GM23248 (cell line): ENCODE measurements around the gene FOSL2. TPM values are rescaled to one million over a fixed set of nuclear protein-coding genes. Genes with fewer than 3 reads are reported as not detected.

Source experiments
- DNase-seq: peaks from one replicate; pipeline ENCODE4 v3.0.0-alpha.2; 2015
- H2AFZ ChIP-seq: fragments of 200-600 bp; sonication (generic); 2 replicates; pipeline ENCODE4 v1.6.1; 2016; ENCODE audit warnings: antibody characterized with exemption
- H3F3A ChIP-seq: fragments of 200-600 bp; sonication (generic); 2 replicates; pipeline ENCODE4 v1.6.1; 2016; ENCODE audit warnings: mild to moderate bottlenecking, antibody characterized with exemption, mixed run types; ENCODE audit not compliant: insufficient read depth
- H3K27ac ChIP-seq: fragments of 200-600 bp; sonication (generic); 2 replicates; pipeline ENCODE4 v1.5.1; 2016; ENCODE audit warnings: mild to moderate bottlenecking
- H3K27me3 ChIP-seq: fragments of 200-600 bp; sonication (generic); replicated peaks from 2 replicates; pipeline ENCODE4 v1.6.1; 2016; ENCODE audit warnings: mild to moderate bottlenecking; ENCODE audit not compliant: insufficient read depth
- H3K36me3 ChIP-seq: fragments of 200-600 bp; sonication (generic); 2 replicates; pipeline ENCODE4 v1.6.1; 2016; ENCODE audit warnings: low read depth, mild to moderate bottlenecking
- H3K4me1 ChIP-seq: fragments of 200-600 bp; sonication (generic); 2 replicates; pipeline ENCODE4 v1.6.1; 2016; ENCODE audit warnings: mild to moderate bottlenecking; ENCODE audit not compliant: insufficient read depth
- H3K4me2 ChIP-seq: fragments of 200-600 bp; sonication (generic); one replicate; pipeline ENCODE4 v1.6.1; 2016; ENCODE audit warnings: mild to moderate bottlenecking; ENCODE audit not compliant: unreplicated experiment
- H3K4me3 ChIP-seq: fragments of 200-600 bp; sonication (generic); 2 replicates; pipeline ENCODE4 v1.5.1; 2016; ENCODE audit warnings: mild to moderate bottlenecking
- H3K79me2 ChIP-seq: fragments of 200-600 bp; sonication (generic); 2 replicates; pipeline ENCODE4 v1.6.1; 2016; ENCODE audit warnings: mild to moderate bottlenecking; ENCODE audit not compliant: insufficient read depth
- H3K9ac ChIP-seq: fragments of 200-600 bp; sonication (generic); 2 replicates; pipeline ENCODE4 v1.6.1; 2016; ENCODE audit warnings: mild to moderate bottlenecking
- H3K9me2 ChIP-seq: fragments of 200-600 bp; sonication (generic); 2 replicates; pipeline ENCODE4 v1.6.1; 2016; ENCODE audit warnings: mixed run types, mild to moderate bottlenecking, moderate library complexity; ENCODE audit not compliant: insufficient read depth
- H3K9me3 ChIP-seq: fragments of 200-600 bp; sonication (generic); one replicate; pipeline ENCODE4 v1.6.1; 2017; ENCODE audit warnings: low read depth
- H4K20me1 ChIP-seq: fragments of 200-600 bp; sonication (generic); 2 replicates; pipeline ENCODE4 v1.6.0; 2016; ENCODE audit not compliant: insufficient read depth
- EZH2 ChIP-seq: fragments of 200-600 bp; sonication (generic); IDR thresholded peaks from 2 replicates; pipeline ENCODE4 v1.6.1; 2018; ENCODE audit warnings: antibody characterized with exemption, mild to moderate bottlenecking; ENCODE audit not compliant: insufficient read depth, poor library complexity, severe bottlenecking
- EZH2phosphoT487 ChIP-seq: fragments of 200-600 bp; sonication (generic); IDR thresholded peaks from 2 replicates; pipeline ENCODE4 v1.6.1; 2018; ENCODE audit warnings: antibody characterized with exemption, moderate library complexity, mild to moderate bottlenecking, low read depth; ENCODE audit not compliant: insufficient read depth
- WGBS, 2 experiments: methylation state at CpG; one replicate each; pipeline ENCODE4 v1.1.6; 2015 to 2017; ENCODE audit warnings: low lambda C conversion rate in 2 of 2, low coverage in 1 of 2; ENCODE audit errors: missing lambda C conversion rate in 2 of 2; 5-methylcytosine and 5-hydroxymethylcytosine counted together
- in situ Hi-C: fragments of 300-500 bp; cut with MboI; formaldehyde crosslinking; loops from 2 replicates; pipeline ENCODE4 v1.15.0; 2020
- polyA plus RNA-seq: library from polyadenylated mRNA; unstranded; fragments of >200 nt; fragmentation: Nextera tagmentation; extraction: Ambion mirVana; gene quantifications from 2 replicates; pipeline ENCODE4 v1.2.1, GENCODE V29; 2016
- total RNA-seq: library from RNA; depleted of rRNA; stranded (reverse); fragments of >200 nt; shearing (Covaris generic); gene quantifications from 2 replicates; pipeline ENCODE4 v1.2.3, GENCODE V29; 2014

The FOSL2 gene
- total and polyA plus RNA-seq, 2 experiments from 2014 or later = 42.4 to 78.0 TPM

DNA sequence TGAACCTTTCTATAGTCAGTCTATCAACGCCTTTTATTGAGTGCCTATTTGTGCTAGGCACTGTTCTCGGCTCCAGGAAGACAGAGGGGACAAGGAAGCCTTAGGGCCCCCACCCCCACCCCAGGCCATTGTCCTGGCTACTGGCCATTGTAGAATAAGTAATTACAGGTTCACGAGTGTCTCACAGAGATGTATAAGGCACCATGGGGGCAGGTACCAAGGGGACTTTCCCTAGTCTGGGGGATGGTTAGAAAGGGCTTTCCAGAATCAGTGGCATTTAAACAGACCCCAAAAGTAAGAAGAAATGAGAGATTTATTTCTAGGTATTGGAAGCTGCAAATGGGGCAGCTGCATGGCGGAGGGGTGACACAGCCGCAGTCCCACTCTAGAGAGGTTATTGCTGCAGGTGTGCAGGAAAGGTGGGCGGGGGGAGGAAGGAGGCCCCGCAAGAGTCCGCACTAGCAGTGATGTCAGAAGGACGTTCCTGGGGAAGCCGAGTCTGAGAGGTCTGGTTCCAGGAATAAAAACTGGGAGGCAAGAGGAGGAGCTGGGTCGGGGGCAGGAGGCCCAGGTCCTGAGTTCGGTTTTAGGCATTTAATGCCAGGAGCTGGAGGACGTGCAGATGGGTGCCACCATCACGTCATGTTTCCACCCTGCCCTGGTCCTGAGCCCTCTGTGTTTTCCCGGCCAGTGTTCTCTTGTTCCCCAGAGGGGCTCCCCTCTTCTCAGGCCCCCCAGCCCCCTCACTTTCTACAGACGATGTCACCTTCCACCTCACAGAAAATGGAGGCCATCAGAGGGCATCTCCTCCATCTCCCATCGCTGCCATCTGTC is 30.5 kb downstream of the FOSL2 start:
- Histone ChIP-seq H3K9ac (no peak overlapping the region), H2AFZ (no peak overlapping the region)
- 73% methylated on average over 16 to 17 of the region's 17 CpGs for WGBS, 2 experiments

DNA sequence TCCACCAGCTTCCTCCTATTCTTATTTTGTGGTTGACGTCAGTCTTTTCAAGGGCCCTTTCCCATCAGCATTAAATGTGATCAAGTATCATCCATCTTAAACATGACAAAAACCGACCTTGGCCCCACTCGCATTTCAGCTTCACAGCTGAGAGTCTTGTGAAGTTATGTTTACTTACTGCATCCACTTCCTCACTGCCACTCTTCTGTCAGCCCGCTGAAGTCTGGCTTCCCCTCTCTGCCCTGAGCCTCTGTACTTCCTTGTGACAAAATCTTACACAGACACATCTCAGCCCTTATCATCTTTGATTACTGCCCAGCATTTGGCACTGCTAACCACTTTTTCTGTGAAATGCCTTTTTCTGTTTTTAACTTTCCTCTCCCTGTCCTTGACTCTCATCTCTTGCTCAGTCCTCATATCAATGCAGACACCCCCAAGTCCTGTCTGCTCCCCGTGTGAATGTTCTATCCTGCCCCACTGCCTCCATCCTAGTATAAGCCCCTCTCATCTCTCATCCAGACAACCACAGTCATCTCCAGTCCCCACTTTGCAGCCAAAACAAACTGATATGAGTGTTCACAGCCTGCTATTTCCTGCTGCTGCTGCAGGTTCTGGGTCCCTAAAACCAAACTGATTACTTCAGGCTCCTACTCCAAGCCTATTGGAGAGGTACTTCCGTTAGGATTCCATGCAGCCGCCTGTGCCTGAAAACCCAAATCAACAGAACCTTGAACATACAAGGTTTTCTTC is 31.4 kb downstream of the FOSL2 start:
- in situ Hi-C loops = no loop called here
- Histone ChIP-seq H3K27me3 (no peaks in the 10 kb centered on the region), H3K4me2 (no peak overlapping the region), H3K4me3 (no peak overlapping the region), H3K9me2 (no peaks in the 10 kb centered on the region), H3K27ac (no peak overlapping the region), H3F3A (peaks cover 80% of the 10 kb centered on the region), H4K20me1 (no peaks in the 10 kb centered on the region), H2AFZ (no peak overlapping the region), H3K9ac (no peak overlapping the region), H3K9me3 (no peaks in the 10 kb centered on the region), H3K36me3 (peaks cover 20% of the 10 kb centered on the region; the same call in 1 of the 2 replicates), H3K79me2 (peaks cover 11% of the 10 kb centered on the region), H3K4me1 (peaks cover 10% of the 10 kb centered on the region; the same call in 1 of the 2 replicates)
- WGBS, 2 experiments = 69 to 73% methylated on average over 7 of the region's 7 CpGs
- no peak for DNase-seq
- TF ChIP-seq EZH2 (no peak), EZH2phosphoT487 (no peak)

More for the DNA sequence above, 30.5 kb downstream of the FOSL2 start:
- H3K36me3 ChIP-seq = peaks cover 26% of the 10 kb centered on the region; the same call in 1 of the 2 replicates
- no peaks in the 10 kb centered on the region for H3K9me2 ChIP-seq
- no peak overlapping the region for H3K4me3 ChIP-seq
- H3K4me2 ChIP-seq = no peak overlapping the region
- H3K27ac ChIP-seq = no peak overlapping the region
- peaks cover 7% of the 10 kb centered on the region; the same call in 1 of the 2 replicates for H3K4me1 ChIP-seq
- in situ Hi-C loops = no loop called here
- no peaks in the 10 kb centered on the region for H4K20me1 ChIP-seq
- H3K27me3 ChIP-seq = no peaks in the 10 kb centered on the region
- no peak for TF ChIP-seq EZH2phosphoT487
- no peak for TF ChIP-seq EZH2
- H3K9me3 ChIP-seq = no peaks in the 10 kb centered on the region
- peaks cover 17% of the 10 kb centered on the region for H3K79me2 ChIP-seq
- DNase-seq = no peak
- H3F3A ChIP-seq = peaks cover 86% of the 10 kb centered on the region

DNA sequence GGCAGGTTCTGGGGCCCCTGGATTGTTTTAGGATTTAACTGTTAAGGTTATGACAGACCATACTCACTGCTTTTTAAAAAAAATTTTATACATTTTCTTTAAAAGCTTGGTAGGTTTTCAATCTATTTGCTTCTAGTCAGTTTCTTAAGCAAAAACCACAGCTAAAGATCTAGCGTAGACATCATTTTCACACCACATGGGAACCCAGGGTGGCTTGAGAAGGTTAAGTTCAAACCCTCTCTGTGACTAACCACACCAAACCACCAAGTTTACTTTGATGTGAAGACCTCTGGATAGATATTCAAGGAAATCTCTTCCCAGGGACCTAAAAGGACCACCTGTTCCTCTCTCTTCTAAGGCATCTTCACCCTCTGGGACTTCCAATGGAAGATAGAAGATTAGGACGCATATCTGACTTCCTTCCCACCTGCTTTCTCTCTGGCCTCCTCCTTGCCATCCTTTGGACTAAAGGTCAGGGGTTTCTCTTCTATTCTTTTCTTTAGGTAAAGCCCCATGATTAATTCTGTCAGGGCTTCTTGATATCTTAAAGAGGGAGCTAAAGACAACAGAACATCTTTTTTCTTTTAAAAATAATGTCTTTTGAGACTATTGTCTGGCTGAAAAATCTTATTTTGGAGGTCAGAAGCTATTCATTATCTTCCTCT is 32.3 kb downstream of the FOSL2 start:
- in situ Hi-C loops = no loop called here
- H2AFZ ChIP-seq = no peak overlapping the region
- H3K4me3 ChIP-seq = no peak overlapping the region
- H3K9ac ChIP-seq = no peak overlapping the region
- no peaks in the 10 kb centered on the region for H4K20me1 ChIP-seq
- no peak for TF ChIP-seq EZH2
- TF ChIP-seq EZH2phosphoT487 = no peak
- no peaks in the 10 kb centered on the region for H3K27me3 ChIP-seq
- peaks cover 10% of the 10 kb centered on the region; the same call in 1 of the 2 replicates for H3K4me1 ChIP-seq
- H3K9me2 ChIP-seq = no peaks in the 10 kb centered on the region
- no peak overlapping the region for H3K4me2 ChIP-seq
- H3F3A ChIP-seq = peaks cover 71% of the 10 kb centered on the region
- H3K27ac ChIP-seq = no peak overlapping the region
- H3K9me3 ChIP-seq = no peaks in the 10 kb centered on the region
- 97 to 98% methylated on average over 2 of the region's 2 CpGs for WGBS, 2 experiments
- H3K36me3 ChIP-seq = peaks cover 12% of the 10 kb centered on the region; the same call in 1 of the 2 replicates
- peaks cover 2% of the 10 kb centered on the region for H3K79me2 ChIP-seq
- no peak for DNase-seq

GRCh38 chr2:28425464-28425835 is 32.8 kb downstream of the FOSL2 start:
- H3F3A ChIP-seq = peaks cover 66% of the 10 kb centered on the region
- no peak for DNase-seq
- H3K27ac ChIP-seq = no peak overlapping the region
- H3K9ac ChIP-seq = no peak overlapping the region
- WGBS, 2 experiments = 86 to 88% methylated on average over 5 of the region's 5 CpGs
- H3K79me2 ChIP-seq = no peaks in the 10 kb centered on the region
- peaks cover 10% of the 10 kb centered on the region; the same call in 1 of the 2 replicates for H3K4me1 ChIP-seq
- no peaks in the 10 kb centered on the region for H3K9me3 ChIP-seq
- H3K36me3 ChIP-seq = peaks cover 10% of the 10 kb centered on the region; the same call in 1 of the 2 replicates
- H4K20me1 ChIP-seq = no peaks in the 10 kb centered on the region
- no peak overlapping the region for H2AFZ ChIP-seq
- no peak overlapping the region for H3K4me2 ChIP-seq
- H3K27me3 ChIP-seq = no peaks in the 10 kb centered on the region
- no peaks in the 10 kb centered on the region for H3K9me2 ChIP-seq
- in situ Hi-C loops = no loop called here
- no peak overlapping the region for H3K4me3 ChIP-seq
- no peak for TF ChIP-seq EZH2
- TF ChIP-seq EZH2phosphoT487 = no peak
